HUES6 (cell line): ENCODE data around the gene NEK8.
"Not testable (repeated sequence)": the region's sequence is repeated elsewhere in the genome, so short reads cannot be mapped to it uniquely, and the experiment has no call there.

Source experiments
- H3K27ac ChIP-seq: 2 replicates; pipeline ENCODE4 v1.7.0; 2013; ENCODE audit warnings: low read depth, mild to moderate bottlenecking, low read length, inconsistent platforms
- H3K27me3 ChIP-seq: 2 replicates; pipeline ENCODE4 v1.6.1; 2013; ENCODE audit warnings: low read length; ENCODE audit not compliant: control insufficient read depth, insufficient read depth
- H3K36me3 ChIP-seq: 2 replicates; pipeline ENCODE4 v1.6.1; 2013; ENCODE audit warnings: low read length; ENCODE audit not compliant: control insufficient read depth, insufficient read depth
- H3K4me1 ChIP-seq: 2 replicates; pipeline ENCODE4 v1.6.1; 2013; ENCODE audit warnings: low read length; ENCODE audit not compliant: control insufficient read depth, insufficient read depth
- H3K4me3 ChIP-seq: 2 replicates; pipeline ENCODE4 v1.5.1; 2013; ENCODE audit warnings: low read depth, low read length
- H3K9ac ChIP-seq: one replicate; pipeline ENCODE4 v1.6.1; 2013; ENCODE audit warnings: mild to moderate bottlenecking, low read length
- H3K9me3 ChIP-seq: 2 replicates; pipeline ENCODE4 v1.6.1; 2013; ENCODE audit warnings: low read depth, low read length; ENCODE audit not compliant: control insufficient read depth, insufficient read depth

Gene NEK8

DNA sequence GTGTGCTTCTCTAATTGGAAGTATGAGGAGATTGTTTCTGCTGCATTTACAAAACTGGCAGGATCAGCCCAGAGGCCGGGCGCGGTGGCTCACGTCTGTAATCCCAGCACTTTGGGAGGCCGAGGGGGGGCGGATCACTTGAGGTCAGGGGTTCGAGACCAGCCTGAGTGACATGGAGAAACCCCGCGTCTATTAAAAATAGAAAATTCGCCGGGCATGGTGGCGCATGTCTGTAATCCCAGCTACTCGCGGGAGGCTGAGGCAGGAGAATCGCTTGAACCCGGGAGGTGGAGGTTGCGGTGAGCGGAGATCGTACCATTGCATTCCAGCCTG lies 7.6 kb upstream of the NEK8 start:
- H3K4me3 ChIP-seq = peak overlapping the region; percentile 74
- H3K9ac ChIP-seq = peak overlapping the region; percentile 90
- peak overlapping the region; percentile 88 for H3K27ac ChIP-seq
- not testable (repeated sequence) for H3K9me3 ChIP-seq, H3K27me3 ChIP-seq
- H3K36me3 ChIP-seq = peaks cover 50% of the 10 kb centered on the region
- peaks cover 27% of the 10 kb centered on the region for H3K4me1 ChIP-seq

DNA sequence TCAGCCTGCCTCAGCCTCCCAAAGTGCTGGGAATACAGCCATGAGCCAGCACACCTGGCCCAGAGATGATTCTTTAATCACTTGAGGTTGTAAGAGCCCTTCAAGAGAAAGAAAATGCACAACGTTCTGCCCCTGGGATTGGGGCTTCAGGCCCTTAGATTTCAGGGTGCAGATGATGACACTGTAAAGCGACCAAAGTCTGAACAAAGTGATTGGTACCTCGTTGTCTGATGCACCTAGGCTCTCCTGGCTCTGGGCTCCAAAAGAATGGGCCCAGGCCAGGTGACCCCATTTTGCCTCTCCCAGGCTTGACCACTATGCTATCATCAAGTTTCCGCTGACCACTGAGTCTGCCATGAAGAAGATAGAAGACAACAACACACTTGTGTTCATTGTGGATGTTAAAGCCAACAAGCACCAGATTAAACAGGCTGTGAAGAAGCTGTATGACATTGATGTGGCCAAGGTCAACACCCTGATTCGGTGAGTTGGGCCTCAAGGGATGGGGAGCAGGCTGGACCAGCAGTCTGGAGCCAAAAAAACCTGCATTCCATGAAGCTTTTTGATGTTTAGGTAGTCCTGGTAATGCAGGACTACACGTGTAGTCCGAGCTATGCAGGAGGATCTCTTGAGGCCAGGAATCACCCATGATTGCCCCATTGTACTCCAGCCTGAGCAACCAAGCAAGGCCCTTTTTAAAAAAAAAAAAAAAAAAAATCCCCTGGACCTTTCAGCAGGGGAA lies 6.0 kb upstream of the NEK8 start:
- peaks cover 48% of the 10 kb centered on the region for H3K36me3 ChIP-seq
- no peak overlapping the region for H3K27ac ChIP-seq
- no peaks in the 10 kb centered on the region for H3K9me3 ChIP-seq
- H3K9ac ChIP-seq = peak overlapping the region; percentile 32
- H3K4me3 ChIP-seq = 0 out of 2 replicates have a peak overlapping the region, but pooled peaks have one; percentile 8
- H3K27me3 ChIP-seq = no peaks in the 10 kb centered on the region
- H3K4me1 ChIP-seq = peaks cover 20% of the 10 kb centered on the region

DNA sequence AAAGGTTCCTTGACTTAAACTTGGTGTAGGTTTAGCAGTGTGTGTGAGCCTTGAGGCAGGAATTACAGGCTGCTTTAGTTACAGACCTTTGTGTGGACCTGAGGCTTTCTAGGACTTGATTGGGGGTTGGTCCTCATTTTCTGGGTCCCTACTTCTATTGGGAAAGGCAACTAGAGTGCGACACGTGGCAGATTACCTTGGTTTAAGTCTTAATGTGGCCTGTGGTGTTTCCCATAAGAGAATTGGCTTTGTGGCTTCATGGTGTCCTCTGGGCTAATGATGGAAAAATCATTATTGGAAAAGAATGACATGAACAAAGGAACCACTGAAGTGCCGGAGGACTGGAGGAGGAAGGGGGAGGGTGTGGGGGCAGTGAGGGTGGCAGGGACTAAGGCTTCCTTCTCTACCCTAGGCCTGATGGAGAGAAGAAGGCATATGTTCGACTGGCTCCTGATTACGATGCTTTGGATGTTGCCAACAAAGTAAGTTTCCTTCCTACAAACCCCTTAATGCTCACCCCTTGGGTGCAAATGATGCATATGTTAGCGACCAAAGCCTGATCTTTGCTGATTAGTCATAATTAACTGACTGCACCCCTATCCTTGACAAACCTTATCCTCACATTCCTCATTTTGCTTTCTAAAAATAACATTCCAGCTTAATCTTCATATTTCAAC lies 5.3 kb upstream of the NEK8 start:
- H3K36me3 ChIP-seq = peaks cover 48% of the 10 kb centered on the region

DNA sequence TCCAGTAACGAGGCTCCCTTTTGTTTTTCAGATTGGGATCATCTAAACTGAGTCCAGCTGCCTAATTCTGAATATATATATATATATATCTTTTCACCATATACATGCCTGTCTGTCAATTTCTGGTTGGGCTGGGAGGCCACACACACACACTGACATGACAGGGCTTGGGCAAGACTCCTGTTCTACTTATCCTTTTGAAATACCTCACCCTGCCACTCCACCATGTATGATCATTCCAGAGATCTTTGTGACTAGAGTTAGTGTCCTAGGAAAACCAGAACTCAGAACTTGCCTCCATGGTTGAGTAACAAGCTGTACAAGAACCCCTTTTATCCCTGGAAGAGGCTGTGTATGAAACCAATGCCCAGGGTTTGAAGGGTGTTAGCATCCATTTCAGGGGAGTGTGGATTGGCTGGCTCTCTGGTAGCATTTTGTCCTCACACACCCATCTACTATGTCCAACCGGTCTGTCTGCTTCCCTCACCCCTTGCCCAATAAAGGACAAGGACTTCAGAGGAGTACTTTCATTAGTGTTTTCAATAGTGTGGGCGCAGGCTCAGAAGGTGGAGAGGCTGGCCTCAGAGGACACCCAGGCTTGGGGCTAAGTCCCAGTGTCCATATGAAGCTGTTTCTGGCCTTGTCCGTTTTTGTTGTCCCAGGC lies 4.6 kb upstream of the NEK8 start:
- Histone ChIP-seq H3K36me3 (peaks cover 48% of the 10 kb centered on the region), H3K9ac (peak overlapping the region; percentile 11), H3K4me1 (peaks cover 15% of the 10 kb centered on the region), H3K4me3 (peak overlapping the region; percentile 85)
- not testable (repeated sequence) for H3K27me3 ChIP-seq, H3K9me3 ChIP-seq, H3K27ac ChIP-seq

More for the DNA sequence above, 5.3 kb upstream of the NEK8 start:
- Histone ChIP-seq H3K4me3 (0 out of 2 replicates have a peak overlapping the region, but pooled peaks have one; percentile 8), H3K27ac (no peak overlapping the region), H3K9ac (no peak overlapping the region), H3K4me1 (peaks cover 20% of the 10 kb centered on the region), H3K27me3 (no peaks in the 10 kb centered on the region), H3K9me3 (no peaks in the 10 kb centered on the region)

DNA sequence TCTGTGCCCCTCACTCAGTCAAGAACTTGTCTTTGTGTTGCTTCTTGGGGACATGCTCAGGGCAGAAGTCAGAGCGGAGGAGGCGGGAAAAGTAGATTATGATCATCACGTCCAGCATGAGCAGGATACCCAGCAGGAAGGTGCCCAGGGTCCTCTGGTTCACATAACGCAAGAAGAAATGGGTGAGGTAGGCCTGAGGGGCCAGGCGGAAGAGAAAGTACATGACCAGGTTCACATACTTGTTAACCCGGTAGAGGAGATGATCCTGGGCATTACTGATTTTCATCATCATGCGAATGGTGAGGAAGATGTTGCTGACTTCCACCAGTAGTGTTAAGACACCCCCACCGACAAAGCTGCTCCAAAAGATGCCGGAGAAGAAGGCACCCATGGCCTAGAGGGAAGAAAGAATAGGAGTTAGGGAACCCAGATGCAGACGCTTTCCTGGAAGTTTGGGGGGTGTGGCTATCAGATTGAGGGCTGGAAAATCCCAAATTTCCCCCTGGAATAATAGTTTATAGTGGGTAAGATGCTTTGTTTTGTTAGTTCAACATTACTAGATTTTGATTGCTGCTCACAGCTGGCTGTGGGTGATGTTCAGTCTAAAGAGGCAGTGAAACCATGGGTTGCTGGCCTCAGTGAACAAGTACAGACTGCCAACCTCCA lies 4.0 kb upstream of the NEK8 start:
- peak overlapping the region; percentile 85 for H3K4me3 ChIP-seq
- H3K27me3 ChIP-seq = no peaks in the 10 kb centered on the region
- peak overlapping the region; percentile 96 for H3K9ac ChIP-seq
- H3K4me1 ChIP-seq = peaks cover 12% of the 10 kb centered on the region
- H3K36me3 ChIP-seq = peaks cover 48% of the 10 kb centered on the region
- H3K27ac ChIP-seq = no peak overlapping the region
- H3K9me3 ChIP-seq = no peaks in the 10 kb centered on the region

DNA sequence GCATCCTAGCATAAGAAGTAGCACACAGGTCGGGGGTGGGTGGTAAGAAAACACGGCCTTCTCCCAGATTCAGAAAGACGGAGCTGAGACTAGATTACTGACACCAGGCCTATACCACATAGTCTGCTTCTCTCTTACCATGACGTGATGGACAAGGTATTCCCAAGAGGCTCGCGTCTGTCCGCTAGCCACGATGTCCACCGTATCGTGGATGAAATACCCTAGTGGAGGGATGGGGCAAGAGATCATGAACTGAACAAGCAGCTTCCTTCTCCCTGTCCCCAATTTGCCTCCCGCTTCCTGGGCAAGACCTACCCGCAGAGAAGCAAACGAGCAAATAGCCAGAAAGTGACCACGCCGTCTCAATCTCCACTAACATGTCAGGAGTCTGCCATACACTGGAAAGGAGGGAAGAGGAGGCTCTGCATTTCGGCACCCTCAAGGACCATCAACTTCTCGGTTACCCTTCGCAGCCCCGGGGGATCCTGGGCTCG lies 3.4 kb upstream of the NEK8 start:
- Histone ChIP-seq H3K27ac (peak overlapping the region; percentile 85), H3K36me3 (peaks cover 45% of the 10 kb centered on the region), H3K27me3 (no peaks in the 10 kb centered on the region), H3K9me3 (no peaks in the 10 kb centered on the region), H3K4me1 (peaks cover 12% of the 10 kb centered on the region), H3K9ac (peak overlapping the region; percentile 96), H3K4me3 (peak overlapping the region; percentile 85)

DNA sequence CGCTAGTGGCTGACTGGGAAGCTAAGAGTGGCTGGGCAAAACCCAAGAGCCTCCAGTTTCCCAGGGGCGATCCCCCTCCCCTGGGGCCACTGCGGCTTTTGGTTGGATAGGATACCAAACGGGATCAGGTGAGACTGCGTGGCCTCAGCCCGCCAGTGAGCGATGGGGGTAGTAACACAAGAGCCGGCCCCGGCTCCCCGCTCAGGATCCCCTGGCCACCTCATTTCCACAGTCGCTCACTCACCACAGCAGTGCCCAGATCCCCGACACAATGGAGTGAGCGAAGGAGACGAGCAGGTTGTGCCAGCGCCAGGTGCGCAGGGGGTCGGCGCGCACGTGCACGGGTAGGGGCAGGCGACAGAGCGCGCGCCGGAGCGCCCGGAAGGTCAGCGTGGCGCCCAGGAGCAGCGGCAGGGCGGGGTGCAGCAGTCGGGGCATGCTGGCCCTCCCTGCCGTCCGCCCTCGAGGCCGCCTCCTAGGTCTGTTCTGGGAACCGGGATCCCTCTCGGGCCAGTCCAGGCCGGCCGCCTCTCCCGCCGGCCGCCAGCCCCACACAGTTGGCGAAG lies 2.8 kb upstream of the NEK8 start:
- H3K36me3 ChIP-seq = peaks cover 40% of the 10 kb centered on the region
- H3K4me3 ChIP-seq = peak overlapping the region; percentile 85
- H3K9ac ChIP-seq = peak overlapping the region; percentile 96
- H3K27ac ChIP-seq = peak overlapping the region; percentile 85
- H3K9me3 ChIP-seq = no peaks in the 10 kb centered on the region
- no peaks in the 10 kb centered on the region for H3K27me3 ChIP-seq
- H3K4me1 ChIP-seq = peaks cover 12% of the 10 kb centered on the region

DNA sequence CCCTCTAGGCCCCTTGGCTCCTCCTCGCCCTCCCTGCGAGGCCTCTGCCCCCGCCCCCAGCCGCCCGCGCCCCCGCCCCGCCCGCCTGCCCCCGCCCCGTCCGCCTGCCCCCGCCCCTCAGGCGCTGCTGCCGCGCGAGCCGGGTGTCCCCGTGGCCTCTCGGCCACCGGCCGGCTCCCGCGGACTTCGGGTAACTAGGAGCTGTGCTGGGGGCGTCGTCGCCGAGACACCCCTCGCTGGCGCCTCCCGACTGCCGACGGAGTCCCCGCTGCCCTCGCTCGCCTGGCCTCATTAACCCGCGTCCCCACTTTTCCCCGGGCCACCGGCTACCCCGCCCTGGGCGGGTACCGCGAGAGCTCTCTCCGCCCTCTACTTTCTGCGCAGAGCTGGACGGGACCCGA lies 2.4 kb upstream of the NEK8 start, which contains the start of gene TLCD1:
Gene TLCD1 (minus strand): TSS at position 8 of the 401 bp plus-strand sequence. CDS start 136 bp downstream, outside the sequence.
- Histone ChIP-seq H3K4me3 (peak within 1 kb of the TSS; percentile 85), H3K9ac (peak within 1 kb of the TSS; percentile 96), H3K4me1 (peaks cover 12% of the 10 kb centered on the region), H3K36me3 (peaks cover 35% of the 10 kb centered on the region), H3K27me3 (no peaks in the 10 kb centered on the region), H3K27ac (peak within 1 kb of the TSS; percentile 85), H3K9me3 (no peaks in the 10 kb centered on the region)

DNA sequence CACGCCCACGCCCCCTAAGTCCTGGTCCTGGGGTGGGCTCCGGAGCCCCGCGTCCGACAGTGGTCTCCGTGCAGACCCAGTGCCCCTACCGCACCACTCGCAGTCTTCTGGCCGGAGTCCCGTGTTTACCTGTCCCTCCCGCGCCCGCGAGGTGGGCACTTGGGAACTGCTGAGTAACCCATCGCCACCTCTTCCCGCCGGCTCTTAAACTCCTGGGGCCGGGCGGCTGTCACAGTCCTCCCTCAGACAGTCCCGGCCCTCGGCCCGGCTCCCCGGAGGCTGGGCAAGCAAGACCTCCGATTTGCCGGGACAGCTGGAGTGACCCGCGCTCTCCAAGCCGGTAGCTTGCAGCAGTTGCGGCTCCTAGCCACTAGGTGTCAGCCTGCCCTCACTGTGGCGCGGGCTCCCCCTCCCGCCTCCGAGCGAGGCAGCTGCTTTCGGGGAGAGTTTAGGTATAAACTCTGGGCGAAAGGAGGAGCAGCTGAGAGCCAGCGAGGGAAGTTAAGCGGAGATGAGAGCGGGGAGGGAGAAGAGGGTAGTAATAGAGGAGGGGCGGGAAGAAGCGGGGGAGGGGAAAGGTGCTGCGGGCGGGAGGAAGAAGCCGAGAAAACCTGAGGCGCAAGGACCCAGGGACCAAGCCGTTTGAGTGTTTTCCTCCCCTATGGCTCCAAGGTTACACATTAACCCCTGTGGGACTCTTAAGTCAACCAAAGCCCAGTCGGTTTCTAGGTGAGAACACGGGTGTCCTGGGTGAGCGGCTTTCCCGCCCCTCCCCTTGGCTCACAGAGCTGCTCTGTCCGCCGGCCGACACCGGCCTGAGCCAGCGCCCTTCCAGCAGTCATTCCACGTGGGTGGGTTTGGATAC lies 1.7 kb upstream of the NEK8 start:
- Histone ChIP-seq H3K27ac (peak overlapping the region; percentile 82; the same call in 1 of the 2 replicates), H3K4me3 (peak overlapping the region; percentile 85), H3K4me1 (peaks cover 6% of the 10 kb centered on the region), H3K9me3 (no peaks in the 10 kb centered on the region), H3K36me3 (peaks cover 28% of the 10 kb centered on the region), H3K9ac (peak overlapping the region; percentile 86), H3K27me3 (no peaks in the 10 kb centered on the region)

DNA sequence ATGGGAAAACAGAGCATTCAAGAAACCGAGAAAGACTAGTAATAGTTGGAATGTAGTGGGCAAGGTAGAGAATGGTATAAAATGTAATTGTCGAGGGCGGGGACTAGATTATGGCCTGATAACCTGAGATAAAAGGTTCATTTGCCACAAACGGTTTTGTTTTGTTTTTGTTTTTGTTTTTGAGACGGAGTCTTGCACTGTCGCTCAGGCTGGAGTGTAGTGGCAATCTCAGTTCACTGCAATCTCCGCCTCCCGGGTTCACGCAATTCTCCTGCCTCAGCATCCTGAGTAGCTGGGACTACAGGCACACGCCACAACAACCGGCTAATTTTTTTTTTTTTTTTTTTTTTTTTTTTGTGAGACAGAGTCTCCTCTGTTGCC lies 1.4 kb downstream of the NEK8 start:
- H3K27ac ChIP-seq = no peak overlapping the region
- no peak overlapping the region for H3K4me3 ChIP-seq
- H3K36me3 ChIP-seq = peaks cover 11% of the 10 kb centered on the region
- no peaks in the 10 kb centered on the region for H3K27me3 ChIP-seq
- peaks cover under 1% of the 10 kb centered on the region; the same call in 1 of the 2 replicates for H3K4me1 ChIP-seq
- no peak overlapping the region for H3K9ac ChIP-seq
- H3K9me3 ChIP-seq = no peaks in the 10 kb centered on the region
